Lower leg skin (tissue), 4 donors: Measurements from ENCODE around the gene CTBP2. TPM values are rescaled to one million over a fixed set of nuclear protein-coding genes. Genes with fewer than 3 reads are reported as not detected.

Experiments used
- DNase-seq, 2 donors: peaks; one replicate each; pipeline ENCODE4 v3.0.0-alpha.2; 2019; ENCODE audit warnings: low spot score in 2 of 2
- H3K4me3 ChIP-seq: fragments of 200-600 bp; sonication (generic); 2 replicates; pipeline ENCODE4 v1.5.1; 2017; ENCODE audit warnings: mild to moderate bottlenecking, low read depth; ENCODE audit not compliant: poor library complexity, severe bottlenecking
- POLR2A ChIP-seq, 2 donors: fragments of 450-650 bp; IDR thresholded peaks; one replicate each; pipeline ENCODE4 v1.6.1; 2016 to 2017; ENCODE audit warnings: antibody characterized with exemption in 2 of 2, mild to moderate bottlenecking in 1 of 2, moderate library complexity in 1 of 2
- WGBS, 2 donors: methylation state at CpG; one replicate each; pipeline ENCODE4 v1.1.5; 2018; 5-methylcytosine and 5-hydroxymethylcytosine counted together
- intact Hi-C: fragments of 100-400 bp; cut with DNase I; formaldehyde crosslinking; loops from one replicate; pipeline ENCODE4 v1.15.0; 2023; ENCODE audit warnings: low total_unique reads
- total RNA-seq, 4 donors: library from RNA; depleted of rRNA; stranded (reverse); fragments of >200 nt; gene quantifications; one replicate each; pipeline ENCODE4 v1.1.0, GENCODE V29; 2016
- TF ChIP-seq, protein P1 (sequence below), 3 donors: fragments of 450-650 bp; IDR thresholded peaks; one replicate each; pipeline ENCODE4 v1.5.1; 2016; ENCODE audit warnings: antibody characterized with exemption in 3 of 3, mild to moderate bottlenecking in 3 of 3, moderate library complexity in 2 of 3

The CTBP2 gene
- total RNA-seq, 4 donors from 2014 or later, result 30.3 to 39.5 (median 32.2) TPM

DNA sequence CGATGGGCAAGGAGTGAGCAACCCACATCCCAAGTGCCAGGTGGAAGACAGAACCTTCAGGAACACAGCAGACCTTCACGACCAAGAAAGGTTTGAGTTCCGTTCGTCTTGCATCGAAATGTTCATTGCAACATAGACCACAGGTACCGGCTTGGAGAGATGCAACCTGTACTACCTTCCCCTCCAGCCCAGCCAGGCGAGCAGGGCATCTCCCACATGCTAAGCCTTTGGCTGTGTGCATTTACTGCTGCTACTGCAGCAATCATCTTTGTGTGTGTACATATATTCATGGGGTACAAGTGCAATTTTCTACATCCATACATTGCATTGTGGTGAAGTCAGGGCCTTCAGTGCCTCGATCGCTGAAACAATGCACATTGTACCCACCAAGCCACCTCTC lies 58.8 kb downstream of the CTBP2 start:
- H3K4me3 ChIP-seq, result no peak overlapping the region
- WGBS, 2 donors, result 90 to 97% methylated on average over 9 of the region's 9 CpGs
- TF ChIP-seq, protein P1, sequence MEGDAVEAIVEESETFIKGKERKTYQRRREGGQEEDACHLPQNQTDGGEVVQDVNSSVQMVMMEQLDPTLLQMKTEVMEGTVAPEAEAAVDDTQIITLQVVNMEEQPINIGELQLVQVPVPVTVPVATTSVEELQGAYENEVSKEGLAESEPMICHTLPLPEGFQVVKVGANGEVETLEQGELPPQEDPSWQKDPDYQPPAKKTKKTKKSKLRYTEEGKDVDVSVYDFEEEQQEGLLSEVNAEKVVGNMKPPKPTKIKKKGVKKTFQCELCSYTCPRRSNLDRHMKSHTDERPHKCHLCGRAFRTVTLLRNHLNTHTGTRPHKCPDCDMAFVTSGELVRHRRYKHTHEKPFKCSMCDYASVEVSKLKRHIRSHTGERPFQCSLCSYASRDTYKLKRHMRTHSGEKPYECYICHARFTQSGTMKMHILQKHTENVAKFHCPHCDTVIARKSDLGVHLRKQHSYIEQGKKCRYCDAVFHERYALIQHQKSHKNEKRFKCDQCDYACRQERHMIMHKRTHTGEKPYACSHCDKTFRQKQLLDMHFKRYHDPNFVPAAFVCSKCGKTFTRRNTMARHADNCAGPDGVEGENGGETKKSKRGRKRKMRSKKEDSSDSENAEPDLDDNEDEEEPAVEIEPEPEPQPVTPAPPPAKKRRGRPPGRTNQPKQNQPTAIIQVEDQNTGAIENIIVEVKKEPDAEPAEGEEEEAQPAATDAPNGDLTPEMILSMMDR (IDR thresholded peaks at IDR 0.05), result no peak
- TF ChIP-seq POLR2A (IDR thresholded peaks at IDR 0.05), result no peak
- intact Hi-C loops, result no loop called here
- peak in 1 of 2 donors; percentile 59 for DNase-seq

DNA sequence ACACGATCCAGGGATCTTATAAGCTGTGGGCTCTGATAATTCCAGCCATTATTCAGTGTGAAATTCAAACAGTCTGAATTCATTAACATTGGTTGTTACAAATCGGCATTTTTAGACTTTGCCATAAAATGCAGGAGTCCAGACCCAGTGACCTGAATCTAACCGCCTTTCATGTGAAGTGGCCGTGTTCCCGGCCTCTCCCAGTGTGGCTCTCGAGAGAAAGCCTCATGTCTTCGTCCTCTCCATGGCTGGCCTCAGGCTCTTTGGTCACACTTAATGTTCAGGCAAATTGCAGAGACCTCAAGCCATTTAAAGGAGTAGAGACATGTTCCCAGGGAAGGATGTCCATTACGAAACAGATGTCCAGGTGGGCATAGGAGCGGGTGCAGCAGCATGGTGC lies 59.3 kb downstream of the CTBP2 start:
- peak in 1 of 2 donors; percentile 26 for DNase-seq
- intact Hi-C loops, result no loop called here
- WGBS, 2 donors, result 88 to 91% methylated on average over 9 of the region's 9 CpGs
- TF ChIP-seq, protein P1 (IDR thresholded peaks at IDR 0.05), result no peak
- no peak for TF ChIP-seq POLR2A (IDR thresholded peaks at IDR 0.05)
- H3K4me3 ChIP-seq, result no peak overlapping the region

DNA sequence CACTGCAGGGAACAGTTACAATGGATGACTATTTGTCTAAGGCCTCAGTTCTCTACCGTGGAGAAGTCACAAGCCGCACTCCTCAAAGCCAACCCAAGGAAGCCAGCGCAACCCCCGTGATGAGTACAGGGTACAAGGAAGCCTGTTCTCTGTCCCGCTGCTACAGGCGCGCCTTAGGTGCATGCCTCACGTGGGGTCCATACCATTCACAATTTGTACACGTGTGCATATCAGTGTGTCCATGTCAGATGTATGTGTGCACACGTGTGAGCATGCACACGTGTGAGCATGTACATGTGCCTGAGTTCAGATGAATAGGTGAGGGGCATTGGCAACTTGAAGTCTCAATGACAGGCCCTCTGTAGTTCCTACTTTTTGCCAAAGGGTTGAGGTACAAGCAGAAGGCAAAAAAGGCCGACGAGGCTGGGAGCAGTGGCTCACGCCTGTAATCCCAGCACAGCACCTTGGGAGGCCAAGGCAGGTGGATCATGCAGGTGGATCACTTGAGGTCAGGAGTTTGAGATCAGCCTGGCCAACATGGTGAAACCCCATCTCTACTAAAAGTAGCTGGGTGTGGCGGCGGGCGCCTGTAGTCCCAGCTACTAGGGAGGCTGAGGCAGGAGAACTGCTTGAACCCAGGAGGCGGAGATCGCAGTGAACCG lies 62.8 kb downstream of the CTBP2 start:
- DNase-seq, result no peak
- TF ChIP-seq POLR2A (IDR thresholded peaks at IDR 0.05), result no peak
- TF ChIP-seq, protein P1 (IDR thresholded peaks at IDR 0.05), result no peak
- 93 to 97% methylated on average over 20 of the region's 20 CpGs for WGBS, 2 donors
- H3K4me3 ChIP-seq, result no peak overlapping the region
- intact Hi-C loops, result no loop called here

DNA sequence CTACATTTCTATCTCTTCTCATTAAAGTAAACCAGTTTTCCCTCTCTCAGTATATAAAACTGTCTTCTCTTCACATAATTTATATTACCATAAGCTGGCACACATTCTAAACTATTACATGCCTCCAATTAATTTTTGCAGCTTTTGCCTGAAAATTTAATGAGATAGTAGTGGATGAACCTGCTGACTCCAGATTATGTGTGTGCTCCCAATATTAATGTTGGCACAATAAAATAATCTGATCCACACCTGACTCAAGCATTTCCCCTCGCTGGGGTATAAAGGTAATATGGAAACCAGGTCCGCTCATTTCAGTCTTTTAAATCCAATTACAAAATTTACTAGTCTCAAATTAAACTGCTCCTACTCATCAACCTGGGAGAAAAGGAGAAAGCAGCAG lies 63.4 kb downstream of the CTBP2 start:
- intact Hi-C loops, result no loop called here
- WGBS, 2 donors, result 94 to 98% methylated on average over 2 of the region's 2 CpGs
- no peak for TF ChIP-seq POLR2A (IDR thresholded peaks at IDR 0.05)
- TF ChIP-seq, protein P1 (IDR thresholded peaks at IDR 0.05), result no peak
- no peak overlapping the region for H3K4me3 ChIP-seq
- no peak for DNase-seq

DNA sequence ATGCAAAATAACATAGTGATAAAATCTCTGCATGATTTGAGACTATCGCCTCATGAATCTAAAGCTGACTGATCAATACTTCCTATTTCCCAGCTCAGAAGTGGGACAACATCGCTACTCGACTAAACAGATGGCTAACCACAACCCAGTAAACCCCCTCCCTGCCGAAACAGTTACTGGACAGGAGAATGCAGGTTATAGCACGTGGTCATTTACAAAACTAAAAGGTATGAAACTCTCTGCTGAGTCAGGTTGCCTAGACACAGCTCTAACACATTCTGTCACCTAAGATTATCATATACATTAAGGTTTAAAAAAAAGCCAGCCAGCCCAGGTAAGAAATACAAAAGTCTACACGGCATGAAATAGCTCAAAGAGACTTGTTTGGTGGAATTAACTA lies 64.0 kb downstream of the CTBP2 start:
- WGBS, 2 donors, result 64 to 72% methylated on average over 6 of the region's 6 CpGs
- intact Hi-C loops, result no loop called here
- no peak overlapping the region for H3K4me3 ChIP-seq
- no peak for DNase-seq
- TF ChIP-seq POLR2A (IDR thresholded peaks at IDR 0.05), result no peak
- TF ChIP-seq, protein P1 (IDR thresholded peaks at IDR 0.05), result no peak

DNA sequence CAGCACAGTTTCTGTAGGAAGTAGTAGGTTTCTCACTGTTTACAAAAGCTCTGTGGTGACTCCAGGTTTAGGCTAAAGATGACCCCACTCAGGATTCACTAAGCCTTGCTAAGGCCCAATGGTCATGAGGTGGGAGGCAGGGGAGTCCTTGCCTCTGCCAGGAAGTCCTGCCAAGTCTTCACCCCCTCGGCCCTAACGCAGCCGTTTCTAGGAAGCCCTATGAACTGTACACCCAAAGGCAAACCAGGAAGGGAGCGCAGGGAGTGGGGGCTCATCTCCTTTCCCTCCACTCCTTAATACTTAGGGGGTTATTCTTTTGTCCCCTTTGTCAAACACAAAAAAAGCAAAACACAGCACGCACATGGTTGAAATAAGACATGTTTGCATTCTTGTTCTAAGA lies 64.6 kb downstream of the CTBP2 start:
- intact Hi-C loops, result no loop called here
- 62 to 72% methylated on average over 5 of the region's 5 CpGs for WGBS, 2 donors
- DNase-seq, result no peak
- H3K4me3 ChIP-seq, result no peak overlapping the region
- TF ChIP-seq, protein P1 (IDR thresholded peaks at IDR 0.05), result no peak
- TF ChIP-seq POLR2A (IDR thresholded peaks at IDR 0.05), result no peak
